Adrenal gland (tissue), 12 donors: ENCODE results near the gene PCP4. TPM values are rescaled to one million over a fixed set of nuclear protein-coding genes. Genes with fewer than 3 reads are reported as not detected.

Experiments used
- DNase-seq, 7 donors: peaks; one replicate each; pipeline ENCODE4 v3.0.0-alpha.2; 2019 to 2020
- H3K27ac ChIP-seq, 5 donors: fragments of 200-600 bp; sonication (generic) in 4 of 5; 1 replicate in 3 of 5; 2 replicates in 2 of 5; pipeline versions ENCODE4 v1.5.1 to v1.8.0; 2016 to 2020; ENCODE audit warnings: mild to moderate bottlenecking in 1 of 5
- H3K27me3 ChIP-seq: fragments of 200-600 bp; 2 replicates; pipeline ENCODE4 v1.8.0; 2021
- H3K36me3 ChIP-seq, 2 donors: fragments of 200-600 bp; replicated peaks in 1 of 2; 1 replicate in 1 of 2; 2 replicates in 1 of 2; pipeline versions ENCODE4 v1.5.1 to v1.8.0; 2018 to 2022
- H3K4me1 ChIP-seq, 2 donors: fragments of 200-600 bp; replicated peaks in 1 of 2; 1 replicate in 1 of 2; 2 replicates in 1 of 2; pipeline versions ENCODE4 v1.5.1 to v1.8.0; 2018 to 2021
- H3K4me3 ChIP-seq, 4 donors: fragments of 200-600 bp; sonication (generic) in 3 of 4; one replicate each; pipeline ENCODE4 v1.5.1; 2016 to 2018
- H3K9me3 ChIP-seq, 3 donors: fragments of 200-600 bp; sonication (generic) in 1 of 3; replicated peaks in 1 of 3; 1 replicate in 2 of 3; 2 replicates in 1 of 3; pipeline versions ENCODE4 v1.5.1 to v1.8.0; 2016 to 2021
- POLR2A ChIP-seq, 2 donors: fragments of 450-650 bp; IDR thresholded peaks; one replicate each; pipeline ENCODE4 v1.6.1; 2017; ENCODE audit warnings: antibody characterized with exemption in 2 of 2, mild to moderate bottlenecking in 2 of 2, moderate library complexity in 1 of 2
- WGBS, 4 donors: extraction: QIAGEN DNeasy Blood & Tissue Kit in 2 of 4; methylation state at CpG; one replicate each; pipeline versions ENCODE4 v1.1.5 to v1.1.7; 2013 to 2017; 5-methylcytosine and 5-hydroxymethylcytosine counted together
- intact Hi-C, 2 donors: fragments of 100-400 bp; cut with DNase I; formaldehyde crosslinking; loops; one replicate each; pipeline versions ENCODE4 v1.14.1 to v1.15.0; 2022 to 2023
- polyA plus RNA-seq, 3 donors: library from polyadenylated mRNA; stranded (reverse); fragments of 200-250 nt in 2 of 3; fragments of 350-450 nt in 1 of 3; fragmentation: Illumina TruSeq in 1 of 3; extraction: RNeasy Lipid Tissue Mini Kit (QIAGEN cat#74804) in 1 of 3; gene quantifications; one replicate each; pipeline ENCODE4 v1.2.3, GENCODE V29; 2013 to 2014
- total RNA-seq, 9 donors: library from RNA; depleted of rRNA in 4 of 9; stranded (reverse); fragments of >200 nt in 4 of 9; fragments of 120-200 nt in 1 of 9; fragmentation: NEBNext Ultra II Directional in 1 of 9; extraction: Animal tissue kit (Norgen Biotek cat#: 25700) in 1 of 9; gene quantifications; one replicate each; pipeline versions ENCODE4 v1.1.0 to v1.2.4, GENCODE V29; 2013 to 2023
- TF ChIP-seq, protein P1 (sequence below), 6 experiments: fragments of 450-650 bp in 4 of 6; fragments of 200-600 bp in 2 of 6; sonication (generic) in 1 of 6; IDR thresholded peaks; 1 replicate in 5 of 6; 2 replicates in 1 of 6; pipeline versions ENCODE4 v1.5.1 to v1.8.0; 2016 to 2021; ENCODE audit warnings: antibody characterized with exemption in 6 of 6, mild to moderate bottlenecking in 2 of 6, moderate library complexity in 1 of 6
- donor health status: healthy with polysubstance abuse.
- donor health status: Bipolar disorder and iron deficiency.
- donor health status: DM: yes; HTN: yes; CAD: no.
- donor health status: DM: no; HTN: no; CAD: no.
- donor health status: DM: no; HTN: no; CAD: no.
- donor health status: DM: yes; HTN: yes; CAD: no.

PCP4 gene
- total and polyA plus RNA-seq, 12 donors = 1.00 to 118 (median 11.4) TPM

GRCh38 chr21:39954570-39954969 is 87.3 kb downstream of the PCP4 start:
- H3K9me3 ChIP-seq = no peaks in the 10 kb centered on the region
- 83 to 86% (median 85%) methylated on average over 7 to 10 of the region's 10 CpGs for WGBS, 4 donors
- H3K4me1 ChIP-seq = no peaks in the 10 kb centered on the region
- DNase-seq = no peak
- no peak overlapping the region for H3K27ac ChIP-seq
- no peak overlapping the region for H3K4me3 ChIP-seq
- H3K27me3 ChIP-seq = no peaks in the 10 kb centered on the region
- no peaks in the 10 kb centered on the region for H3K36me3 ChIP-seq
- TF ChIP-seq, protein P1, sequence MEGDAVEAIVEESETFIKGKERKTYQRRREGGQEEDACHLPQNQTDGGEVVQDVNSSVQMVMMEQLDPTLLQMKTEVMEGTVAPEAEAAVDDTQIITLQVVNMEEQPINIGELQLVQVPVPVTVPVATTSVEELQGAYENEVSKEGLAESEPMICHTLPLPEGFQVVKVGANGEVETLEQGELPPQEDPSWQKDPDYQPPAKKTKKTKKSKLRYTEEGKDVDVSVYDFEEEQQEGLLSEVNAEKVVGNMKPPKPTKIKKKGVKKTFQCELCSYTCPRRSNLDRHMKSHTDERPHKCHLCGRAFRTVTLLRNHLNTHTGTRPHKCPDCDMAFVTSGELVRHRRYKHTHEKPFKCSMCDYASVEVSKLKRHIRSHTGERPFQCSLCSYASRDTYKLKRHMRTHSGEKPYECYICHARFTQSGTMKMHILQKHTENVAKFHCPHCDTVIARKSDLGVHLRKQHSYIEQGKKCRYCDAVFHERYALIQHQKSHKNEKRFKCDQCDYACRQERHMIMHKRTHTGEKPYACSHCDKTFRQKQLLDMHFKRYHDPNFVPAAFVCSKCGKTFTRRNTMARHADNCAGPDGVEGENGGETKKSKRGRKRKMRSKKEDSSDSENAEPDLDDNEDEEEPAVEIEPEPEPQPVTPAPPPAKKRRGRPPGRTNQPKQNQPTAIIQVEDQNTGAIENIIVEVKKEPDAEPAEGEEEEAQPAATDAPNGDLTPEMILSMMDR (IDR thresholded peaks at IDR 0.05) = no peak
- no peak for TF ChIP-seq POLR2A (IDR thresholded peaks at IDR 0.05)
- intact Hi-C loops = no loop called here

GRCh38 chr21:39955326-39955725 is 88.1 kb downstream of the PCP4 start:
- TF ChIP-seq POLR2A (IDR thresholded peaks at IDR 0.05) = no peak
- TF ChIP-seq, protein P1 (IDR thresholded peaks at IDR 0.05) = no peak
- Histone ChIP-seq H3K4me3 (no peak overlapping the region), H3K36me3 (no peaks in the 10 kb centered on the region), H3K27me3 (no peaks in the 10 kb centered on the region), H3K27ac (no peak overlapping the region), H3K9me3 (no peaks in the 10 kb centered on the region), H3K4me1 (no peaks in the 10 kb centered on the region)
- 89 to 95% (median 92%) methylated on average over 4 of the region's 4 CpGs for WGBS, 4 donors
- intact Hi-C loops = no loop called here
- DNase-seq = no peak

GRCh38 chr21:39956586-39956985 is 89.3 kb downstream of the PCP4 start:
- WGBS, 4 donors = 92 to 95% (median 93%) methylated on average over 4 of the region's 4 CpGs
- TF ChIP-seq, protein P1 (IDR thresholded peaks at IDR 0.05) = no peak
- no peak for TF ChIP-seq POLR2A (IDR thresholded peaks at IDR 0.05)
- H3K27me3 ChIP-seq = no peaks in the 10 kb centered on the region
- intact Hi-C loops = no loop called here
- H3K36me3 ChIP-seq = no peaks in the 10 kb centered on the region
- no peak for DNase-seq
- H3K4me3 ChIP-seq = no peak overlapping the region
- no peak overlapping the region for H3K27ac ChIP-seq
- H3K9me3 ChIP-seq = no peaks in the 10 kb centered on the region
- no peaks in the 10 kb centered on the region for H3K4me1 ChIP-seq

GRCh38 chr21:39958731-39959130 is 91.5 kb downstream of the PCP4 start:
- intact Hi-C loops = no loop called here
- Histone ChIP-seq H3K27me3 (no peaks in the 10 kb centered on the region), H3K4me1 (no peaks in the 10 kb centered on the region), H3K36me3 (no peaks in the 10 kb centered on the region), H3K27ac (no peak overlapping the region), H3K4me3 (no peak overlapping the region), H3K9me3 (no peaks in the 10 kb centered on the region)
- no peak for TF ChIP-seq POLR2A (IDR thresholded peaks at IDR 0.05)
- TF ChIP-seq, protein P1 (IDR thresholded peaks at IDR 0.05) = no peak
- 79 to 88% (median 83%) methylated on average over 2 of the region's 2 CpGs for WGBS, 4 donors
- DNase-seq = no peak
